NT2/D1 (cell line): ENCODE results near the gene CD48.

Experiments used
- SUZ12 ChIP-seq: IDR thresholded peaks from 2 replicates; pipeline ENCODE4 v1.6.1; 2011; ENCODE audit not compliant: insufficient read length, insufficient read depth; ENCODE audit errors: extremely low read depth
- YY1 ChIP-seq: IDR thresholded peaks from 2 replicates; pipeline ENCODE4 v1.6.1; 2011; ENCODE audit not compliant: insufficient read length, insufficient read depth
- ZNF274 ChIP-seq: IDR thresholded peaks from 2 replicates; pipeline ENCODE4 v1.6.1; 2011; ENCODE audit warnings: mild to moderate bottlenecking, low read depth, low read length

DNA sequence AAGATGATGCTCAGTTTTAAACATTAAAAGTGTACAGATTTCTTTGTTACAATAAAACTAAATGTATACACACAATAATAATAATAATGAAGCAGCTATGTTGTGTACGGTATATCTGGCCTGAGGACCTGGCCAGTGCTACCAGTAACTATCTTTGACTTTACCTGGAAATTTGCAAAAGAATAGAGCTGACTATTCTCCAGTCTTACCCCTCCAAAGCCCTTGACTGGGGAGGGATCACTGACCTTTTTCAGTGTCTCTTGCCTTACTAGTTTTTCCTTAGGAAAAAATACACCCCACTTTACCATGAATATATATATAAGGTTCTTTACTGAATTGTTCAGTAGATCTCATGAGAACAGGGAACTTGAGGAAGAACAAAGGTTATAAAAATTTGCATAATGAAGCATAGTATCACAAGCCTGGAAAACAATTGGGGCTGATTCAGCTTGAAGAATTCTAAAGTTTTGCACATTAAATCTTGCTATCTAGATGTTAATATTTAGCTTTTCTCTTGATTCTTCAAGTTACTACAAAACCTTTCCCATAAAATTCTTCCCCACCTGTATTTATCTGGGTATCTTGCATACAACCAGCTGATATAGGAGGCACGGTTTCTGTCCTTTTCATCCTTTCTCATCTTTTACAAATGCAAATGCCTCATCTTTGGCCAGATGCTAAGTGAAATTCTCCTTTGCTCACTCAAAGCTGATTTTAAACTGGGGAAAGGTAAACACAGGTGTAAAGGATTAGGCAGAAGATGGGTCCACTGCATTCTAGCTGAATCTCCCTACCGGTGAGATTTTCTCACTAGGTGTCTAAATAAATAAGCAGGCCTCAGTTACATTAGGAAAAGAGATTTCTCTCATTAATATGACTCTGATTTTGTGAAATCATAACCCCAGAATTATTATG, 39.8 kb downstream of the CD48 start:
- TF ChIP-seq SUZ12 (no peak), YY1 (no peak), ZNF274 (no peak)
